DOHH2 (cell line): ENCODE measurements around the gene MTHFD1.

Source experiments
- CTCF ChIP-seq: fragments of 200-600 bp; sonication (generic); IDR thresholded peaks from one replicate; pipeline ENCODE4 v1.5.1; 2014; ENCODE audit warnings: antibody characterized with exemption, mild to moderate bottlenecking, low read depth, low read length; ENCODE audit not compliant: poor library complexity, severe bottlenecking
- EZH2phosphoT487 ChIP-seq: fragments of 200-600 bp; sonication (generic); IDR thresholded peaks from 2 replicates; pipeline ENCODE4 v1.6.1; 2017; ENCODE audit warnings: borderline replicate concordance, mild to moderate bottlenecking, antibody characterized with exemption, low read length, moderate library complexity, mixed read lengths

DNA sequence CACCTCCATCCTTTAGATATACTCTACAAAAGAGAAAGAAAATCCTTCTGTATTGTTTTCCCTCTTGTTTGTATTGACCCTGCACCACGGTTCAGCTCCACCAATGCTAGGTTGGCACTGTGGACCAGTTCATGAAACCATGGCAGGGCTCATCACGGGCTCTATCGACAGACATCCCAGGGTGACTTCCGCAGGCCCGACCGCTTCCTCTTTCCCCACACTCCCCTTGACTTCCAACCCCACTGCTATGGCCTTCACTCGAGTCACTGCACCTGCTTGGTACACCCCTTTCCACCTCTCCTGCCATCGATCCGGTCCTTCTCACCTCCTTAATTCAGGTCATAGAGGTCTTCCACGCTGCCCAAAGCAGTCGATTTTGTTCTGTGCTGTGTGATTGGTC lies 56.0 kb downstream of the MTHFD1 start:
- no peak for TF ChIP-seq CTCF
- TF ChIP-seq EZH2phosphoT487: no peak
